Colonic mucosa (tissue), 4 donors: ENCODE measurements around the gene RNF215. TPM values are rescaled to one million over a fixed set of nuclear protein-coding genes. Genes with fewer than 3 reads are reported as not detected.

Experiments
- DNase-seq: peaks from one replicate; pipeline ENCODE4 v3.0.0-alpha.2; 2020
- H3K27ac ChIP-seq: fragments of 200-600 bp; one replicate; pipeline ENCODE4 v1.8.0; 2021
- H3K27me3 ChIP-seq: fragments of 200-600 bp; one replicate; pipeline ENCODE4 v1.8.0; 2021
- H3K36me3 ChIP-seq: fragments of 200-600 bp; one replicate; pipeline ENCODE4 v1.8.0; 2021
- H3K4me1 ChIP-seq: fragments of 200-600 bp; one replicate; pipeline ENCODE4 v1.8.0; 2021; ENCODE audit warnings: mild to moderate bottlenecking
- H3K4me3 ChIP-seq: fragments of 200-600 bp; one replicate; pipeline ENCODE4 v1.8.0; 2021
- H3K9ac ChIP-seq, 2 donors: one replicate each; pipeline ENCODE4 v1.7.0; 2013; ENCODE audit warnings: control low read depth in 2 of 2, low read depth in 2 of 2, low read length in 2 of 2
- H3K9me3 ChIP-seq: fragments of 200-600 bp; one replicate; pipeline ENCODE4 v1.8.0; 2021
- intact Hi-C: fragments of 100-400 bp; cut with DNase I; formaldehyde crosslinking; loops from one replicate; pipeline ENCODE4 v1.14.1; 2022
- total RNA-seq, 2 donors: library from RNA; stranded (reverse); fragmentation: NEBNext Ultra II Directional in 1 of 2; extraction: Animal tissue kit (Norgen Biotek cat#: 25700) in 1 of 2; gene quantifications; one replicate each; pipeline ENCODE4 v1.2.1, GENCODE V29; 2021
- TF ChIP-seq, protein P1 (sequence below): fragments of 200-600 bp; IDR thresholded peaks from one replicate; pipeline ENCODE4 v1.8.0; 2022; ENCODE audit warnings: antibody characterized with exemption, mild to moderate bottlenecking
- donor health status: healthy.
- donor health status: DM: no; HTN: no; CAD: no.
- donor health status: DM: no; HTN: no; CAD: no.

Gene RNF215
- total RNA-seq, 2 donors from 2014 or later, result 5.8 to 9.4 TPM

DNA sequence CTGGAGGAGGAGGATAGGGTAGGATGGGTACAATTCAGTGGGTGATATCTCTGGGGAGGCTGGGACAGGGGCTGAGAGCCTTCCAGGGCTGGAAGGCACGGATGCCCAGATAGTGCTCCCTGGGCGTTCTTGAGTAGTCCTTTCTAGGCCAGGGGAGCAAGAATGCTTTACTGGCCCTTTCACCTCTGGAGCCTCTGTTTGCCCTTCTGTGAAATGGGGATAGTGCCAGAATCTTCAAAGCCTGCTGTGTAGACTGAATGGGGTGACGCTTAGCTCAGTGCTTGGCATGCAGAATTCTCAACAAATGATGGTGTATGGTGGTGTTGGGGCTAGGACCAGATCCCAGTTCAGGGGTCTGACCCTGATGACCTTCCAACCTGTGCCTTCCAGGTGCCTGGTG, 46.0 kb upstream of the RNF215 start:
- no peaks in the 10 kb centered on the region for H3K9me3 ChIP-seq
- H3K27me3 ChIP-seq, result no peaks in the 10 kb centered on the region
- H3K36me3 ChIP-seq, result no peaks in the 10 kb centered on the region
- intact Hi-C loops, result no loop called here
- H3K27ac ChIP-seq, result no peak overlapping the region
- H3K4me1 ChIP-seq, result no peaks in the 10 kb centered on the region
- no peak overlapping the region for H3K4me3 ChIP-seq
- TF ChIP-seq, protein P1, sequence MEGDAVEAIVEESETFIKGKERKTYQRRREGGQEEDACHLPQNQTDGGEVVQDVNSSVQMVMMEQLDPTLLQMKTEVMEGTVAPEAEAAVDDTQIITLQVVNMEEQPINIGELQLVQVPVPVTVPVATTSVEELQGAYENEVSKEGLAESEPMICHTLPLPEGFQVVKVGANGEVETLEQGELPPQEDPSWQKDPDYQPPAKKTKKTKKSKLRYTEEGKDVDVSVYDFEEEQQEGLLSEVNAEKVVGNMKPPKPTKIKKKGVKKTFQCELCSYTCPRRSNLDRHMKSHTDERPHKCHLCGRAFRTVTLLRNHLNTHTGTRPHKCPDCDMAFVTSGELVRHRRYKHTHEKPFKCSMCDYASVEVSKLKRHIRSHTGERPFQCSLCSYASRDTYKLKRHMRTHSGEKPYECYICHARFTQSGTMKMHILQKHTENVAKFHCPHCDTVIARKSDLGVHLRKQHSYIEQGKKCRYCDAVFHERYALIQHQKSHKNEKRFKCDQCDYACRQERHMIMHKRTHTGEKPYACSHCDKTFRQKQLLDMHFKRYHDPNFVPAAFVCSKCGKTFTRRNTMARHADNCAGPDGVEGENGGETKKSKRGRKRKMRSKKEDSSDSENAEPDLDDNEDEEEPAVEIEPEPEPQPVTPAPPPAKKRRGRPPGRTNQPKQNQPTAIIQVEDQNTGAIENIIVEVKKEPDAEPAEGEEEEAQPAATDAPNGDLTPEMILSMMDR, result no peak
- no peak overlapping the region for H3K9ac ChIP-seq
- no peak for DNase-seq

DNA sequence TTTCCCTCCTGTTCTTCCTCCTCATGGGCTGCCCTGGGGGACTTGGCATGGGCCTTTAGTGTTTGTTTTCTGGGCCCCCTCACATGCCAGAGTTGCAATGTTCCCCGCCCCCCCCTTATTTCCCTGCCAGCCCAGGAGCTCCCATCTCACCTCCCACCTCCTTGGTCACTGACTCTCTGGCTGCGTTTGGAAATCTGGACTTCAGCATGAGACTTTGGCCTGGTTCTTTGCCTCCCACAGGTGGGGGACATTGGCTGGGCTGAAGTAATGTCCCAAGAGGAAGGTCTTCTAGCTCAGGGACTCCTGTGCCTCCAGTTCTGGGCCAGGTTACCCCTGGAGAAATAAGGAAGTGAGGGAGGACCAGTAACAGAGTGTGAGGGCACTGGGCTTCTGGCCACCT, 45.3 kb upstream of the RNF215 start:
- DNase-seq, result no peak
- H3K9me3 ChIP-seq, result no peaks in the 10 kb centered on the region
- no peak overlapping the region for H3K9ac ChIP-seq
- no peaks in the 10 kb centered on the region for H3K4me1 ChIP-seq
- no peak overlapping the region for H3K4me3 ChIP-seq
- no peaks in the 10 kb centered on the region for H3K36me3 ChIP-seq
- no peaks in the 10 kb centered on the region for H3K27me3 ChIP-seq
- no peak overlapping the region for H3K27ac ChIP-seq
- intact Hi-C loops, result no loop called here
- TF ChIP-seq, protein P1, result no peak

- no peak for DNase-seq
- Histone ChIP-seq H3K36me3 (no peaks in the 10 kb centered on the region), H3K4me3 (no peak overlapping the region), H3K4me1 (no peaks in the 10 kb centered on the region), H3K9me3 (no peaks in the 10 kb centered on the region), H3K27me3 (no peaks in the 10 kb centered on the region), H3K9ac (no peak overlapping the region), H3K27ac (no peak overlapping the region)
- TF ChIP-seq, protein P1, result no peak
- intact Hi-C loops, result no loop called here
These were observed 44.9 kb upstream of the RNF215 start for GRCh38 chr22:30432096-30432495.

DNA sequence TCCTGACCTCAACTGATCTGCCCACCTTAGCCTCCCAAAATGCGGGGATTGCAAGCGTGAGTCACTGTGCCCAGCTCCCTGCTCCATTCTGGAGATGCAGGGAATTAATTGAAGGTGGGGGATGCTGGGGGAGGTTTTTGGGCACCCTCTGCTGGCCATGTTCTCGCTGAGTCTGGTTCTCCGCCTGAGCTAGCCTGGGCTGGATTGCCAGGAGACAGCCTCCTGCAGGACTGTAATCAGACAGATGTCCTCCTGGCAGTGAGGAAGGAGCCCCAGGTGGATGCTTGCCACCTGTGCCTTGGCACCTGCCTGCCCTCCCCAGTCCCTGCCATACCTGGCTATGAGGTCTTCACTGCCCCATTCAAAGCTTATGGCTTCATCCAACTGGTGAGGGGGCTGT, 43.7 kb upstream of the RNF215 start:
- TF ChIP-seq, protein P1, result no peak
- Histone ChIP-seq H3K36me3 (no peaks in the 10 kb centered on the region), H3K27ac (no peak overlapping the region), H3K4me1 (peaks cover 3% of the 10 kb centered on the region), H3K9ac (no peak overlapping the region), H3K9me3 (no peaks in the 10 kb centered on the region), H3K27me3 (no peaks in the 10 kb centered on the region), H3K4me3 (no peak overlapping the region)
- DNase-seq, result no peak
- intact Hi-C loops, result no loop called here

GRCh38 chr22:30429887-30430286, 42.7 kb upstream of the RNF215 start:
- TF ChIP-seq, protein P1, result no peak
- Histone ChIP-seq H3K36me3 (no peaks in the 10 kb centered on the region), H3K27me3 (no peaks in the 10 kb centered on the region), H3K9ac (no peak overlapping the region), H3K4me3 (no peak overlapping the region), H3K9me3 (no peaks in the 10 kb centered on the region), H3K27ac (no peak overlapping the region), H3K4me1 (peaks cover 3% of the 10 kb centered on the region)
- DNase-seq, result no peak
- intact Hi-C loops, result loop anchor here (5.0 kb wide), 1 partner anchor 38 kb away; no protein-coding TSS in a partner anchor
